Measurements from ENCODE around the gene OR2A2. TPM values are rescaled to one million over a fixed set of nuclear protein-coding genes. Genes with fewer than 3 reads are reported as not detected.

OR2A2 gene, protein sequence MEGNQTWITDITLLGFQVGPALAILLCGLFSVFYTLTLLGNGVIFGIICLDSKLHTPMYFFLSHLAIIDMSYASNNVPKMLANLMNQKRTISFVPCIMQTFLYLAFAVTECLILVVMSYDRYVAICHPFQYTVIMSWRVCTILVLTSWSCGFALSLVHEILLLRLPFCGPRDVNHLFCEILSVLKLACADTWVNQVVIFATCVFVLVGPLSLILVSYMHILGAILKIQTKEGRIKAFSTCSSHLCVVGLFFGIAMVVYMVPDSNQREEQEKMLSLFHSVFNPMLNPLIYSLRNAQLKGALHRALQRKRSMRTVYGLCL
- total RNA-seq, result not detected in 2 replicates

DNA sequence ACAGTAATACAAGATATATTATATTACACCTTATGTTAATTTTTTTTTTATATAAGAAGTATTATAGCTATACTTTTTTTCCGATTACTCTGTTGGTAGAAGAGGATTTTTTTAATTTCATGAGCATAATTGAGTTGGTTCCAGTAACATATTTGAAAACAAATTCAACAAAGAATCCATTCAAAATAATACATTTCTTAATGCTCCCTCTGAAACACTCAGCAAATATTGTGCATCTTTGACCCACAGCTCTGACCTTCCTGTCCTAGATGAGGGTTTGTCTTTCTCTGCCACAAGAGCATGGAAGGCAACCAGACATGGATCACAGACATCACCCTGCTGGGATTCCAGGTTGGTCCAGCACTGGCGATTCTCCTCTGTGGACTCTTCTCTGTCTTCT is at the start of gene OR2A2:
Gene OR2A2, plus strand, starts transcription at position 301 of the 400 bp plus-strand sequence. Its CDS starts 0 bp downstream, at position 301.

DNA sequence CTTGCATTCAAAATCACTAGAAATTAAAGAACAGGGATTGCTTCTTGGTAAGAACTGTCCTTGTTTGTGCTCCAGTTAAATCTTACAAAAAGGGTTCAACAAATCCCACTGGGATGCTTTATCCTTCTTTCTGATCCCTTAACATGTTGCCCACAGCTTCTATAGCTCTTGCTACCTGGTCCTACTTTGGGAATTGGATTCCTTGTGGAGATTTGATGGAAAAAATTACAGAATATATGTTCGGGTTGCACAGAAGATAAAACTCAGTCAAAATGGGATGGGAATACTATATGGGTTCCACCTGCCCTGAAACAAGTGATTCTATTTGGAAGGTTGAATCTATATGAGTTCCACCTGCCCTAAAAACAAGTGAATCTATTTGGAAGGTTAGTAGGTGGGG is 39.9 kb upstream of the OR2A2 start, which contains the start of gene OR2A25:
Gene OR2A25, plus strand, starts transcription at position 301 of the 400 bp plus-strand sequence. CDS start 4,409 bp downstream, outside the sequence.

DNA sequence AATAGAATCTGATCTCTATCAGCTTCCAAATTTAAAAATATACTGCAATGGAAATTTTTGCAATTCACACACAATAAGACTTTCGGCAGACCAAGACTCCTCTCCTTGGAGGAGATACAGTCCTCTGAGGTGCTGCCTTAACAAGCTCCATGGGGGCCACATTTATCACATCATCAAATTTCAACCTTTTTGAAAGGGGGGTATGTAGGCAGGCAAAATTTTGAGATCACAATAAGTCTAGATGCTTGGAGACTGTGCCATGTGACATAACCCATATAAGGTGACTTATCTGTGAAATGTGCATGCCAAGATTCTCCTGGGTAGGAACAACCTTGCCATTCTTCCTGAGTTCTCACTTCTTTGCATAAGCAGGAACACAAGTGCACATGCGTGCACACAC is 23.4 kb upstream of the OR2A2 start, which contains the start of gene OR2A12:
Gene OR2A12, plus strand, starts transcription at position 301 of the 400 bp plus-strand sequence. CDS start 8,830 bp downstream, outside the sequence.

DNA sequence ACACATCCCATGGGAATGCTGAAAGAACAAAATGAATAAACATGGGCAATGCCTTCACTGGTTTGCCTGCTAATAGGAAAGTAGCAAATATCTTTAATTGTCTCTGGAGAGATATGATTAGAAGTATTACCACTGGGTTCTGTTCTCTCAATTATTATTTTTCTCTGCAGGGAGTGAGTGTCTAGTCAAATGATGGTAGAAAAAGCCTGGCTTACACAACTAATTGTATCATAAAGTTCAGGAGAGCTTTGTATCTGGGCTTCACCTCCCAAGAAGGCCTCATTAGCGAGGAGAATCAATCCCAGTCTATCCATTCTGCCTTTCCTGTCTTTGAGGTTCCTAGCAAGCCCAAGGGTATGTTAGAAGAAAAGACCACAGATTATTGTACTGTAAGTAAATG is 13.5 kb downstream of the OR2A2 start, which contains the start of gene OR2A14:
Gene OR2A14, plus strand, starts transcription at position 301 of the 400 bp plus-strand sequence. CDS start 5,937 bp downstream, outside the sequence.

Other genes starting within 250 kb of the OR2A2 start
- 51.2 and 66.7 TPM in 2 replicates for gene TCAF1, start 207.4 kb upstream of the OR2A2 start, total RNA-seq
- gene OR2F2, start 174.3 kb upstream of the OR2A2 start, total RNA-seq, result not detected in 2 replicates
- not detected in 2 replicates for gene OR2F1, start 154.7 kb upstream of the OR2A2 start, total RNA-seq
- not detected in 2 replicates for gene OR6B1, start 109.3 kb upstream of the OR2A2 start, total RNA-seq
- gene OR2A5, start 60.6 kb upstream of the OR2A2 start, total RNA-seq, result not detected in 2 replicates
- gene OR2A25, start 39.8 kb upstream of the OR2A2 start, total RNA-seq, result not detected in 2 replicates
- not detected in 2 replicates for gene OR2A12, start 23.3 kb upstream of the OR2A2 start, total RNA-seq
- gene OR2A14, start 13.6 kb downstream of the OR2A2 start, total RNA-seq, result not detected in 2 replicates
- 0.37 and 0.66 TPM in 2 replicates for gene CTAGE4, start 73.9 kb downstream of the OR2A2 start, total RNA-seq
- 2.0 and 3.0 TPM in 2 replicates for gene ARHGEF35, start 86.2 kb downstream of the OR2A2 start, total RNA-seq
- gene OR2A42, start 130.0 kb downstream of the OR2A2 start, total RNA-seq, result 0.06 TPM in 1 of 2 replicates, not detected in the other
- gene OR2A7, start 155.2 kb downstream of the OR2A2 start, total RNA-seq, result 0.26 and 0.37 TPM in 2 replicates
- 0.68 TPM in 1 of 2 replicates, not detected in the other for gene CTAGE8, start 159.7 kb downstream of the OR2A2 start, total RNA-seq
- gene OR2A1, start 202.8 kb downstream of the OR2A2 start, total RNA-seq, result under 0.01 and 0.19 TPM in 2 replicates
- 2.0 TPM in 2 replicates for gene ARHGEF5, start 245.8 kb downstream of the OR2A2 start, total RNA-seq

All from aortic smooth muscle cell (primary cell).